Suprapubic skin (tissue), 4 donors: ENCODE results near the gene NKAIN1. TPM values are rescaled to one million over a fixed set of nuclear protein-coding genes. Genes with fewer than 3 reads are reported as not detected.
"Not testable (repeated sequence)": the region's sequence is repeated elsewhere in the genome, so short reads cannot be mapped to it uniquely, and the experiment has no call there.

ENCODE experiments used
- DNase-seq, 2 donors: peaks; one replicate each; pipeline ENCODE4 v3.0.0-alpha.2; 2019; ENCODE audit warnings: low spot score in 2 of 2
- H3K27ac ChIP-seq: fragments of 200-600 bp; sonication (generic); one replicate; pipeline ENCODE4 v1.5.1; 2019
- H3K27me3 ChIP-seq: fragments of 200-600 bp; sonication (generic); one replicate; pipeline ENCODE4 v1.5.1; 2019
- H3K36me3 ChIP-seq: fragments of 200-600 bp; sonication (generic); one replicate; pipeline ENCODE4 v1.5.1; 2019
- H3K4me1 ChIP-seq: fragments of 200-600 bp; sonication (generic); one replicate; pipeline ENCODE4 v1.5.1; 2019
- H3K4me3 ChIP-seq: fragments of 200-600 bp; sonication (generic); one replicate; pipeline ENCODE4 v1.5.1; 2019; ENCODE audit warnings: mild to moderate bottlenecking
- H3K9me3 ChIP-seq: fragments of 200-600 bp; sonication (generic); one replicate; pipeline ENCODE4 v1.5.1; 2019
- CTCF ChIP-seq, 2 donors: fragments of 200-600 bp in 1 of 2; fragments of 450-650 bp in 1 of 2; sonication (generic) in 1 of 2; IDR thresholded peaks; one replicate each; pipeline ENCODE4 v1.5.1; 2016 to 2019; ENCODE audit warnings: antibody characterized with exemption in 2 of 2, mild to moderate bottlenecking in 1 of 2, moderate library complexity in 1 of 2
- EP300 ChIP-seq: sonication (generic); formaldehyde crosslinking; IDR thresholded peaks from one replicate; pipeline ENCODE4 v1.6.1; 2017; ENCODE audit warnings: antibody characterized with exemption
- POLR2A ChIP-seq, 2 donors: fragments of 450-650 bp; IDR thresholded peaks; one replicate each; pipeline ENCODE4 v1.6.1; 2017; ENCODE audit warnings: antibody characterized with exemption in 2 of 2, mild to moderate bottlenecking in 2 of 2, moderate library complexity in 2 of 2
- POLR2AphosphoS5 ChIP-seq, 3 donors: sonication (generic); formaldehyde crosslinking; IDR thresholded peaks; one replicate each; pipeline ENCODE4 v1.6.1; 2017; ENCODE audit warnings: antibody characterized with exemption in 3 of 3
- WGBS: methylation state at CpG from one replicate; pipeline ENCODE4 v1.1.5; 2018; 5-methylcytosine and 5-hydroxymethylcytosine counted together
- total RNA-seq, 4 donors: library from RNA; depleted of rRNA; stranded (reverse); fragments of >200 nt; gene quantifications; one replicate each; pipeline ENCODE4 v1.1.0, GENCODE V29; 2016

Gene NKAIN1
- total RNA-seq, 4 donors from 2014 or later = 0.64 to 2.5 (median 1.5) TPM

DNA sequence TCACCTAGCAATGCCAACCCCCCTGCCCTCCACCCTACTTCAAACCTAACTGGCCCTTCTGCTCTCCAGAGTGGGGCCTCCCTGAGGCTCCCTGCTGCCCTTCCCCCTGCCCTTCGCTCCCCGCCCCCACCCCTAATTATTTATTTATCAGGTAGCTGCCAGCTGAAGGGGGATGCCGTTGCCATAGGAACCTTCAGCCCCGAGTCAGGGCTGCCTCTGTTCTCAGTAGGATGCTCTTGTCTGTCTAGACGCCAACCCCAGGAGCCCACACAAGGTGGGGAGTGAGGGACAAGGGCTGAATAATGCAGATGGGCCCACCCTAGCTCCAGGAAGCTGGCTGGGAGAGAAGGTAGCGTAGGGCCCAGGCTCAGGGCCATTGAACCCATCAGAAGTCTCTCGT, 41.1 kb downstream of the NKAIN1 start:
- no peak for DNase-seq
- WGBS = 48% methylated on average over 5 of the region's 7 CpGs
- no peaks in the 10 kb centered on the region for H3K36me3 ChIP-seq
- no peaks in the 10 kb centered on the region for H3K4me1 ChIP-seq
- H3K4me3 ChIP-seq = no peak overlapping the region
- H3K27me3 ChIP-seq = peaks cover 5% of the 10 kb centered on the region
- TF ChIP-seq POLR2A (IDR thresholded peaks at IDR 0.05) (no peak), CTCF (IDR thresholded peaks at IDR 0.05) (no peak), POLR2AphosphoS5 (IDR thresholded peaks at IDR 0.05) (no peak)
- no peak overlapping the region for H3K27ac ChIP-seq
- no peaks in the 10 kb centered on the region for H3K9me3 ChIP-seq

DNA sequence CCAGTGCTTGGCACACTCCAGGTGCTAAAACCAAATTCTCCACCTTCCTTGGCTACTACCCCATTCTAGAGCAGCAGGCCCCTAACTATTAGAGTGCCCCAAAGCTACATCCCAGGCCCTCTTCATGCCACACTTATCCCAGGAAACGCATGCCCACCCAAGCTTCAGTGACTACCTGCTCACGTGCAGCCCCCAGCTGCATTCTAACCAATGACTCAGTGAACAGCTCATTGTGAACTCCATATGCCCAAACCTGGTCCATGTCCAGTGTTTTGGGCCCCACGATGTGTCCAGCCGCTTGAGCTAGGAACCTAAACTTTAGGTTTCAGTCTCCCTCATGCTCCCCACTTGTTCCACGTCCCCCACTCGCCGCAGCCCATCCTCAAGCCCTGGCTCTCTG, 41.5 kb downstream of the NKAIN1 start:
- no peak overlapping the region for H3K4me3 ChIP-seq
- TF ChIP-seq CTCF (IDR thresholded peaks at IDR 0.05) (no peak), EP300 (no peak), POLR2A (IDR thresholded peaks at IDR 0.05) (no peak), POLR2AphosphoS5 (IDR thresholded peaks at IDR 0.05) (no peak)
- DNase-seq = no peak
- WGBS = 81% methylated on average over 7 of the region's 7 CpGs
- H3K36me3 ChIP-seq = no peaks in the 10 kb centered on the region
- no peaks in the 10 kb centered on the region for H3K9me3 ChIP-seq
- no peak overlapping the region for H3K27ac ChIP-seq
- peaks cover 5% of the 10 kb centered on the region for H3K27me3 ChIP-seq
- no peaks in the 10 kb centered on the region for H3K4me1 ChIP-seq

DNA sequence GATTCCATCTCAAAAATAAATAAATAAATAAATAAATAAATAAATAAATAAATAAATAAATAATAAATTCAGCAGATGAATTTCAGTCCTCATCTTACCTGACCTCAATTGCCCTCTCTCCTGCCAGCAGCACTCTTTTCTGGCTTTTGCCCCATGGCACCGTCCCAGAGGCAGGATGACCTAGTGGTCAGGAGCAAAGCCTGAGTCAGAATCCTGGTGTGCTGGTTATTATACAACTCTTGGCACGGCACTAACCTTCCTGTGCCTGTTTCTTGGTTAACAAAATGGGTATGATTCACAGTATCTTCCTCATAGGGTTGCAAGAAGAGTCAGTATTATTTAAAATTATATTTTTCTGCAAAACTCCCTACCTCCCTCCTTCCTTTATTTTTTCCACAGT, 43.0 kb downstream of the NKAIN1 start:
- no peak for DNase-seq
- no peaks in the 10 kb centered on the region for H3K4me1 ChIP-seq
- 62% methylated on average over 2 of the region's 2 CpGs for WGBS
- no peaks in the 10 kb centered on the region for H3K36me3 ChIP-seq
- TF ChIP-seq CTCF (IDR thresholded peaks at IDR 0.05) (no peak), POLR2A (IDR thresholded peaks at IDR 0.05) (no peak), POLR2AphosphoS5 (IDR thresholded peaks at IDR 0.05) (no peak), EP300 (no peak)
- no peaks in the 10 kb centered on the region for H3K9me3 ChIP-seq
- no peak overlapping the region for H3K27ac ChIP-seq
- H3K27me3 ChIP-seq = peaks cover 1% of the 10 kb centered on the region
- H3K4me3 ChIP-seq = no peak overlapping the region

- H3K4me1 ChIP-seq, H3K27ac ChIP-seq, H3K9me3 ChIP-seq, H3K36me3 ChIP-seq, DNase-seq, H3K4me3 ChIP-seq, H3K27me3 ChIP-seq: not testable (repeated sequence)
- 90% methylated on average over 10 of the region's 10 CpGs for WGBS
Observed at GRCh38 chr1:31195267-31195666, 44.4 kb downstream of the NKAIN1 start.

- 69% methylated on average over 5 of the region's 5 CpGs for WGBS
- no peak for DNase-seq
- H3K36me3 ChIP-seq = no peaks in the 10 kb centered on the region
- H3K4me1 ChIP-seq = no peaks in the 10 kb centered on the region
- no peaks in the 10 kb centered on the region for H3K9me3 ChIP-seq
- no peaks in the 10 kb centered on the region for H3K27me3 ChIP-seq
- H3K27ac ChIP-seq = no peak overlapping the region
- TF ChIP-seq POLR2A (IDR thresholded peaks at IDR 0.05) (no peak), CTCF (IDR thresholded peaks at IDR 0.05) (no peak), EP300 (no peak), POLR2AphosphoS5 (IDR thresholded peaks at IDR 0.05) (no peak)
- H3K4me3 ChIP-seq = no peak overlapping the region
Observed at GRCh38 chr1:31193729-31194128, 46.0 kb downstream of the NKAIN1 start.

DNA sequence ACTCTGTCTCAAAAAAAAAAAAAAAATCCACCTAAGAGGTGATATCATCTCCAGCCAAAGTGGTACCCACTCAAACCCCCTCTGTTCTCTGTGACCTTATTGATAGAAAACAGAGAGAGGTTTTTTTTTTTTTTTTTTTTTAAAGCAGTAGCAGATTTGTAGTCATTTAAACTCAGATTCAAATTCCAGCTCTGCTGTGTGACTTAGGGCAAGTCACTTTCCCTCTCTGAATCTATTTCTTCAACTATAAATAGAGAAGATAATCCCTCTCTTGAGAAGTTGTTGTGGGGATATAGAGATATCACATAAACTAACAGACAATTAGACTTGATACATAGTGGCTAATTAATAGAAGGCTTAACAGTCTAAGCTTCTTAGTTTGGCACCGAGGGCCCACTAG, 48.4 kb downstream of the NKAIN1 start:
- no peak for TF ChIP-seq POLR2A (IDR thresholded peaks at IDR 0.05)
- no peak for TF ChIP-seq CTCF (IDR thresholded peaks at IDR 0.05)
- TF ChIP-seq EP300 = no peak
- no peak for TF ChIP-seq POLR2AphosphoS5 (IDR thresholded peaks at IDR 0.05)
- H3K4me3 ChIP-seq = no peak overlapping the region
- H3K9me3 ChIP-seq = no peaks in the 10 kb centered on the region
- H3K27ac ChIP-seq = no peak overlapping the region
- no peaks in the 10 kb centered on the region for H3K4me1 ChIP-seq
- peaks cover 4% of the 10 kb centered on the region for H3K27me3 ChIP-seq
- 76% methylated on average over 1 of the region's 1 CpG for WGBS
- no peaks in the 10 kb centered on the region for H3K36me3 ChIP-seq
- DNase-seq = no peak
